HepG2 (cell line): Measurements from ENCODE around the gene PRPF38B. TPM values are rescaled to one million over a fixed set of nuclear protein-coding genes. Genes with fewer than 3 reads are reported as not detected.

Experiments
- SRSF1 ChIP-seq: fragments of 200-400 bp; formaldehyde crosslinking; optimal IDR thresholded peaks from 2 replicates; pipeline ENCODE3; 2017; ENCODE audit warnings: mild to moderate bottlenecking, low read depth, low read length, moderate library complexity
- TAF15 ChIP-seq: fragments of 200-400 bp; formaldehyde crosslinking; IDR thresholded peaks from one replicate; pipeline ENCODE4 v1.6.1; 2018; ENCODE audit warnings: mild to moderate bottlenecking, low read depth, low read length; ENCODE audit not compliant: poor library complexity, severe bottlenecking
- TRIM24 ChIP-seq: sonication (generic); formaldehyde crosslinking; IDR thresholded peaks from 2 replicates; pipeline ENCODE4 v1.8.0; 2022; ENCODE audit warnings: mild to moderate bottlenecking, missing genetic modification reagents
- U2AF1 ChIP-seq: fragments of 200-400 bp; formaldehyde crosslinking; optimal IDR thresholded peaks from 2 replicates; pipeline ENCODE3; 2017; ENCODE audit warnings: mild to moderate bottlenecking, low read depth, low read length
- ZFY ChIP-seq: sonication (generic); formaldehyde crosslinking; IDR thresholded peaks from 2 replicates; pipeline ENCODE4 v1.4.0; 2020; ENCODE audit warnings: missing genetic modification reagents
- ZNF451 ChIP-seq: sonication (generic); formaldehyde crosslinking; IDR thresholded peaks from 2 replicates; pipeline ENCODE4 v1.5.0; 2020; ENCODE audit warnings: mild to moderate bottlenecking, missing genetic modification reagents
- polyA plus RNA-seq, 8 experiments: library from polyadenylated mRNA; depleted of rRNA in 3 of 8; stranded (reverse) in 7 of 8; unstranded in 1 of 8; fragments of >200 nt; fragmentation: Illumina TruSeq in 4 of 8; extraction: Trizol in 4 of 8; gene quantifications; 2 replicates each; pipeline versions ENCODE4 v1.2.1 to v1.2.3, GENCODE V29; 2011 to 2016; ENCODE audit warnings: low read depth in 4 of 8, missing spikeins in 1 of 8, mixed read lengths in 1 of 8; ENCODE audit not compliant: insufficient read depth in 1 of 8
- total RNA-seq, 5 experiments: library from RNA; depleted of rRNA; stranded (reverse); fragments of >200 nt; fragmentation: Illumina TruSeq; extraction: Trizol; gene quantifications; 2 replicates each; pipeline ENCODE4 v1.2.3, GENCODE V29; 2016; ENCODE audit warnings: low read depth in 1 of 5
- TF ChIP-seq, protein P1 (sequence below): sonication (generic); formaldehyde crosslinking; IDR thresholded peaks from 2 replicates; pipeline ENCODE4 v1.4.0; 2020; ENCODE audit warnings: mild to moderate bottlenecking, missing genetic modification reagents
- TF ChIP-seq, protein P2 (sequence below): IDR thresholded peaks from 2 replicates; pipeline ENCODE4 v1.6.1; 2012; ENCODE audit warnings: low read depth, low read length, improper control_type of control experiment
- TF ChIP-seq, protein P3 (sequence below), 2 experiments: fragments of 450-650 bp in 1 of 2; sonication (generic) in 1 of 2; formaldehyde crosslinking; IDR thresholded peaks; 2 replicates each; pipeline versions ENCODE4 v1.5.0 to v1.8.0; 2020 to 2022; ENCODE audit warnings: mild to moderate bottlenecking in 1 of 2, missing genetic modification reagents in 1 of 2
- TF ChIP-seq, protein P4 (sequence below): sonication (generic); formaldehyde crosslinking; IDR thresholded peaks from 2 replicates; pipeline ENCODE4 v1.4.0; 2020; ENCODE audit warnings: missing genetic modification reagents; ENCODE audit errors: not compliant biosample characterization
- TF ChIP-seq, protein P5 (sequence below): sonication (generic); formaldehyde crosslinking; IDR thresholded peaks from 2 replicates; pipeline ENCODE4 v1.9.0; 2021; ENCODE audit warnings: missing genetic modification reagents, borderline replicate concordance

Gene PRPF38B
- total and polyA plus RNA-seq, 2 of the 13 experiments (the other 11 are each of a cell fraction or from before 2014, with no cell fraction given): 25.7 to 29.7 TPM

DNA sequence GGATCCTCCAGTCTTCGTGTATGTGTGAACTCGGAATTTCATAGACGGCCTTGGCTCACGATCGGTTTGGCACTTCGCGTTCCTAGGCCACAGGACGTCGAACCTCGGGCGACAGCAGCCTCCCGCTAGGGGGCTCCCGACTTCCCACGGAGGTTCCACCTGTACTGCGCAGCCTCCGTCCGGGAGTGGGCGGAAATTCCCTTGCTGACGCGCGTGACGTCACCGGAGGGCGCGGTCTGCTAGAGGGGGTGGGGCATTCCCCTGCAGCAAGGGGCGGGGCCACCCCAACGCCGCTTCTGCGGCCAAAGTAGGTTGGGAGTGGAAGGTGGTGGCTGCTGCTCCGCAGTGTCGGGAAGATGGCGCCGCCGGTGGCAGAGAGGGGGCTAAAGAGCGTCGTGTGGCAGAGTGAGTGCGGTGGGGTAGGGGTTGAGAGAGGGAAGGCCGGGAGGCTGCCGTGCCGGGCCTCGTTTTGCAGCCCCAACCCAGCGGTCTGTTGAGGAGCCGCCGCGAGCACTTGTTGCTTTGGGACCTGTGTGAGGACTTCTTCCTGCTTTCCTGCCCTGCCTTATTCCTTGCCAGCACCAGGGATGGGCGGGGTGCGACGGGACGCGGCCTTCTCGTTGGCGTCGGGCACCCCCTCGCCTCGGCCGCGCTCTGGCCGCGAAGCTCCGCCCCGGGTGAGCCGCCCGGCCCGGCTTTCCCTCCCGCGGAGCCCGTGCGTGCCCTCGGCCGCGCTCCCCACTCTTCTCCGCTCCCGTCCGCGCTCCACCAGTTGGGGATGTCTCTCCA, 54.5 kb downstream of the PRPF38B start, which contains the start of gene STXBP3 (continued):
- TF ChIP-seq, protein P1, sequence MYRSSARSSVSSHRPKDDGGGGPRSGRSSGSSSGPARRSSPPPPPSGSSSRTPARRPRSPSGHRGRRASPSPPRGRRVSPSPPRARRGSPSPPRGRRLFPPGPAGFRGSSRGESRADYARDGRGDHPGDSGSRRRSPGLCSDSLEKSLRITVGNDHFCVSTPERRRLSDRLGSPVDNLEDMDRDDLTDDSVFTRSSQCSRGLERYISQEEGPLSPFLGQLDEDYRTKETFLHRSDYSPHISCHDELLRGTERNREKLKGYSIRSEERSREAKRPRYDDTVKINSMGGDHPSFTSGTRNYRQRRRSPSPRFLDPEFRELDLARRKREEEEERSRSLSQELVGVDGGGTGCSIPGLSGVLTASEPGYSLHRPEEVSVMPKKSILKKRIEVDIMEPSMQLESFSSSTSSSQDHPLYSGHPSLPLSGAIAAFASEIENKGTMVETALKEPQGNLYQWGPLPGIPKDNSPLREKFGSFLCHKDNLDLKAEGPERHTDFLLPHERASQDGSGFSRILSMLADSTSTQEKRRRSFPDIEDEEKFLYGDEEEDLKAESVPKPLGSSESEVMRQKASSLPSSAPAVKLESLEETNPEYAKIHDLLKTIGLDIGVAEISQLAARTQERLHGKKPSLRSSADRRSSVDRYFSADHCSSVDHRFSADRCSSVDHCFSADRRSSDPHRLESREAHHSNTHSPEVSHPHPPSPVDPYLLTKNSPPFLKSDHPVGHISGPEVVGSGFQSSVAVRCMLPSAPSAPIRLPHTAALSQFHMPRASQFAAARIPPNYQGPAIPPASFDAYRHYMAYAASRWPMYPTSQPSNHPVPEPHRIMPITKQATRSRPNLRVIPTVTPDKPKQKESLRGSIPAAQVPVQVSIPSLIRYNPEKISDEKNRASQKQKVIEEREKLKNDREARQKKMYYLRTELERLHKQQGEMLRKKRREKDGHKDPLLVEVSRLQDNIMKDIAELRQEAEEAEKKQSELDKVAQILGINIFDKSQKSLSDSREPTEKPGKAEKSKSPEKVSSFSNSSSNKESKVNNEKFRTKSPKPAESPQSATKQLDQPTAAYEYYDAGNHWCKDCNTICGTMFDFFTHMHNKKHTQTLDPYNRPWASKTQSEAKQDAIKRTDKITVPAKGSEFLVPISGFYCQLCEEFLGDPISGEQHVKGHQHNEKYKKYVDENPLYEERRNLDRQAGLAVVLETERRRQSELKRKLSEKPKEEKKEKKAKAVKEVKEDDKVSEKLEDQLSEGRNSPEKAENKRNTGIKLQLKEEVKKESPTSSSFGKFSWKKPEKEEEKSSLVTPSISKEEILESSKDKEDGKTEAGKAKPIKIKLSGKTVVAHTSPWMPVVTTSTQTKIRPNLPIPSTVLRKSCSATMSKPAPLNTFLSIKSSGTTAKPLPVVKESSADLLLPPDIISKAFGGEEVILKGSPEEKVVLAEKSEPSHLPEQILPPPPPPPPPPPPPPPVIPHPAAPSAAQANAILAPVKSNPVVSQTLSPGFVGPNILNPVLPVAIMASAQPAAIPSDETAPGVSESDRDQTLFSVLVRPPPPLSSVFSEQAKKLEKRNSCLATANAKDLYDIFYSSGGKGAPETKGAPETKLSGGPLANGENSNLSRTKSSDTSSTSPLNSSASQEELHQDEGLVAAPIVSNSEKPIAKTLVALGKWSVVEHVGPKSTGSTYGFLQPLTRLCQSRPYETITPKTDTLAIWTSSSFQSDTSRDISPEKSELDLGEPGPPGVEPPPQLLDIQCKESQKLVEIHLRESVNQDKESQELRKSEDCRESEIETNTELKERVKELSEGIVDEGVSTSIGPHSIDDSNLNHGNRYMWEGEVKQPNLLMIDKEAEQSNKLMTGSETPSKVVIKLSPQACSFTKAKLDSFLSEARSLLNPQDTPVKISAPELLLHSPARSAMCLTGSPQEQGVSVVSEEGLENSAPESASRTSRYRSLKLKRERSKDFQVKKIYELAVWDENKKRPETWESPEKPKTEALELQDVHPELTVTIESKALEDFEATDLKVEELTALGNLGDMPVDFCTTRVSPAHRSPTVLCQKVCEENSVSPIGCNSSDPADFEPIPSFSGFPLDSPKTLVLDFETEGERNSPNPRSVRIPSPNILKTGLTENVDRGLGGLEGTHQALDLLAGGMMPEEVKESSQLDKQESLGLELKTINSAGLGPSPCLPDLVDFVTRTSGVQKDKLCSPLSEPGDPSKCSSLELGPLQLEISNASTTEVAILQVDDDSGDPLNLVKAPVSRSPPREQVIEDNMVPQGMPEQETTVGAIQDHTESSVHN (CRISPR knock-in tag): no peak
- TF ChIP-seq, protein P2, sequence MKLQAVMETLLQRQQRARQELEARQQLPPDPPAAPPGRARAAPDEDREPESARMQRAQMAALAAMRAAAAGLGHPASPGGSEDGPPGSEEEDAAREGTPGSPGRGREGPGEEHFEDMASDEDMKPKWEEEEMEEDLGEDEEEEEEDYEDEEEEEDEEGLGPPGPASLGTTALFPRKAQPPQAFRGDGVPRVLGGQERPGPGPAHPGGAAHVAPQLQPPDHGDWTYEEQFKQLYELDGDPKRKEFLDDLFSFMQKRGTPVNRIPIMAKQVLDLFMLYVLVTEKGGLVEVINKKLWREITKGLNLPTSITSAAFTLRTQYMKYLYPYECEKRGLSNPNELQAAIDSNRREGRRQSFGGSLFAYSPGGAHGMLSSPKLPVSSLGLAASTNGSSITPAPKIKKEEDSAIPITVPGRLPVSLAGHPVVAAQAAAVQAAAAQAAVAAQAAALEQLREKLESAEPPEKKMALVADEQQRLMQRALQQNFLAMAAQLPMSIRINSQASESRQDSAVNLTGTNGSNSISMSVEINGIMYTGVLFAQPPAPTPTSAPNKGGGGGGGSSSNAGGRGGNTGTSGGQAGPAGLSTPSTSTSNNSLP: no peak
- TF ChIP-seq, protein P3, sequence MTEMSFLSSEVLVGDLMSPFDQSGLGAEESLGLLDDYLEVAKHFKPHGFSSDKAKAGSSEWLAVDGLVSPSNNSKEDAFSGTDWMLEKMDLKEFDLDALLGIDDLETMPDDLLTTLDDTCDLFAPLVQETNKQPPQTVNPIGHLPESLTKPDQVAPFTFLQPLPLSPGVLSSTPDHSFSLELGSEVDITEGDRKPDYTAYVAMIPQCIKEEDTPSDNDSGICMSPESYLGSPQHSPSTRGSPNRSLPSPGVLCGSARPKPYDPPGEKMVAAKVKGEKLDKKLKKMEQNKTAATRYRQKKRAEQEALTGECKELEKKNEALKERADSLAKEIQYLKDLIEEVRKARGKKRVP (CRISPR knock-in tag; IDR thresholded peaks at IDR 0.05): no peak
- TF ChIP-seq TRIM24 (CRISPR knock-in tag) (no peak), U2AF1 (peak; percentile 50), ZNF451 (CRISPR knock-in tag) (0 out of 2 replicates have a peak, but pooled peaks have one; percentile 20), ZFY (CRISPR knock-in tag) (peak; percentile 91), TAF15 (no peak), SRSF1 (peak; percentile 60)
- TF ChIP-seq, protein P4, sequence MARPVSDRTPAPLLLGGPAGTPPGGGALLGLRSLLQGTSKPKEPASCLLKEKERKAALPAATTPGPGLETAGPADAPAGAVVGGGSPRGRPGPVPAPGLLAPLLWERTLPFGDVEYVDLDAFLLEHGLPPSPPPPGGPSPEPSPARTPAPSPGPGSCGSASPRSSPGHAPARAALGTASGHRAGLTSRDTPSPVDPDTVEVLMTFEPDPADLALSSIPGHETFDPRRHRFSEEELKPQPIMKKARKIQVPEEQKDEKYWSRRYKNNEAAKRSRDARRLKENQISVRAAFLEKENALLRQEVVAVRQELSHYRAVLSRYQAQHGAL (CRISPR knock-in tag): no peak
- TF ChIP-seq, protein P5, sequence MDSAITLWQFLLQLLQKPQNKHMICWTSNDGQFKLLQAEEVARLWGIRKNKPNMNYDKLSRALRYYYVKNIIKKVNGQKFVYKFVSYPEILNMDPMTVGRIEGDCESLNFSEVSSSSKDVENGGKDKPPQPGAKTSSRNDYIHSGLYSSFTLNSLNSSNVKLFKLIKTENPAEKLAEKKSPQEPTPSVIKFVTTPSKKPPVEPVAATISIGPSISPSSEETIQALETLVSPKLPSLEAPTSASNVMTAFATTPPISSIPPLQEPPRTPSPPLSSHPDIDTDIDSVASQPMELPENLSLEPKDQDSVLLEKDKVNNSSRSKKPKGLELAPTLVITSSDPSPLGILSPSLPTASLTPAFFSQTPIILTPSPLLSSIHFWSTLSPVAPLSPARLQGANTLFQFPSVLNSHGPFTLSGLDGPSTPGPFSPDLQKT (CRISPR knock-in tag): peak; percentile 40; the same call in 1 of the 2 replicates
